Measurements from ENCODE around the gene MIA. TPM values are rescaled to one million over a fixed set of nuclear protein-coding genes. Genes with fewer than 3 reads are reported as not detected.
"Not testable (repeated sequence)": the region's sequence is repeated elsewhere in the genome, so short reads cannot be mapped to it uniquely, and the experiment has no call there.

Gene MIA
- polyA plus RNA-seq (2013, experiment 1 of 2; ENCODE audit: insufficient read length) = not detected
- not detected for polyA plus RNA-seq (2013, experiment 2 of 2; ENCODE audit: insufficient read length)

DNA sequence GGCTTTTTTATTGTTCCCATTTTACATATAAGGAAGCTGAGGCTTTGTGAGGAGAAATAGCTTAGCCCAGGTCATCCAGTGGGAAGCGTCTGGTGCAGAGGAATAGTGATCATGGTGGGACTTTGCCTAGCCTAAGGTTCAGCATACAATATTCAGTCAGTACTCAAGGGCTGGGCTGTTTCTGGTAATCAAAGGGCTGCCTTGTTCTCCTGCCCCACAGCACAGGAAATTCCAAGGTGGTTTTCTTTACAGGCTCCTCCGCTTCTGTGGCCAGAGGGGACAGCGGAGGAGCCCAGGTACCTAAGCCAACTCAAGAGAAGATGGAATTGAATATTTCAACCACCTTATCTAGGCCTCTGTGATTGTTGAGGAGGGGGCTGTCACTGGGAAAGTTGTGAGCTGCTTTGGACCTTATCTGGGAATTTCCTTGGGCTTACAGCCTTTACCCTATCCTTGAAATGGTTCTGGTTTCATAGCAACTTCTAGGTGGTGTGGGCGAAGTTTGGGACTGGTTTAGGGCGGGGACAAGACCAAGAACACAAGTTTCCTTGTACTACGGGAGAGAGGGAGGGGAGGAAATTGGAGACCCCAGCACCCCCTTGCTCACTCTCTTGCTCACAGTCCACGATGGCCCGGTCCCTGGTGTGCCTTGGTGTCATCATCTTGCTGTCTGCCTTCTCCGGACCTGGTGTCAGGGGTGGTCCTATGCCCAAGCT lies at the start of gene MIA:
Gene MIA, plus strand, starts transcription at position 606 of the 716 bp plus-strand sequence. Its CDS starts 22 bp downstream, at position 628.
- DNase-seq = no peak

GRCh38 chr19:40726279-40726678 lies 49.0 kb upstream of the MIA start:
- DNase-seq = no peak

DNA sequence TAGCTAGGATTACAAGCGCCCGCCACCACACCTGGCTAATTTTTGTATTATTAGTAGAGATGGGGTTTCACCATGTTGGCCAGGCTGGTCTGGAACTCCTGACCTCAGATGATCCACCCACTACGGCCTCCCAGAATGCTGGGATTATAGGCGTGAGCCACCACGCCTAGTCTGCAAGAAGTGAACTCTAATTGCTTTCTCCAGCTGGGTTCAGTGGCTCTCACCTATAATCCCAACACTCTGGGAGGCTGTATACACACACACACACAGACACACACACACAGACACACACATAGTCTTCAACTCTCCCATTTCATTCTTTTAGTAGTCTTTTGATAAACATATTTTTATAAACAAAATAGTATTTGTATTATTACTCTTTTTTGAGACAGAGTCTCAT lies 45.3 kb upstream of the MIA start:
- not testable (repeated sequence) for DNase-seq

- not testable (repeated sequence) for DNase-seq
These were observed 43.0 kb upstream of the MIA start for GRCh38 chr19:40732304-40732703.

DNA sequence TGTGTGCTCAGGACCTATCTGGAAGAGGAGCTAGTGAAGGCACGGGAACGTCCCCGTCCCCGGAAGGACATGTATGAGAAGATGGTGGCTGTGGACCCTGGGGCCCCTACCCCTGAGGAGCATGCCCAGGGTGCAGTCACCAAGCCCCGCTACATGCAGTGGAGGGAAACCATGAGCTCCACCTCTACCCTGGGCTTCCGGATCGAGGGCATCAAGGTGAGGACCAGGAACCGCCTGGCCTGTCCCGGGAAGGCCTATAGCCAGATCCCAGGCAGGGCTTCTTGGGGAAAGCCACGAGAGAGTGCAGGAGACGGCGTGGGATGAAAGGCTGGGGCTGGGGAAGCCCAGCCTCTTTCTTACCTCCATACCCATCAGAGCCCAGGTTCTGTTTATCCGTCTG lies 42.2 kb upstream of the MIA start:
- DNase-seq = no peak

- DNase-seq = no peak
These were observed 40.1 kb upstream of the MIA start for GRCh38 chr19:40735013-40735771.

DNA sequence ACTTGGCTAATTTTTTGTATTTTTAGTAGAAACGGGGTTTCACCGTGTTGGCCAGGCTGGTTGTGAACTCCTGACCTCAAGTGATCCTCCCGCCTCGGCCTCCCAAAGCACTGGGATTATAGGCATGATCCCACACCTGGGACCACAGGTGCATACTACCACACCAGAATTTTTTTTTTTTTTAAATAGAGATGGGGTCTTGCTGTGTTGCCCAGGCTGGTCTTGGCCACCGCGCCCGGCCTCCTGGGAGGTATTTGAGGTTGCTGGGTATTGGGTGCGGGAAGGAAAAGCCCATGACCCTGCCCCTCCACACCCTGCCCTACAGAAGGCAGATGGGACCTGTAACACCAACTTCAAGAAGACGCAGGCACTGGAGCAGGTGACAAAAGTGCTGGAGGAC lies 38.7 kb upstream of the MIA start:
- DNase-seq = no peak

GRCh38 chr19:40737102-40737644 lies 38.1 kb upstream of the MIA start:
- no peak for DNase-seq

- DNase-seq = no peak
These were observed 36.1 kb upstream of the MIA start for GRCh38 chr19:40739030-40739839.

GRCh38 chr19:40739871-40740703 lies 35.2 kb upstream of the MIA start:
- DNase-seq = no peak

- no peak for DNase-seq
These were observed 34.6 kb upstream of the MIA start for GRCh38 chr19:40740747-40741146.

- DNase-seq = no peak
These were observed 33.6 kb upstream of the MIA start for GRCh38 chr19:40741527-40742390.

DNA sequence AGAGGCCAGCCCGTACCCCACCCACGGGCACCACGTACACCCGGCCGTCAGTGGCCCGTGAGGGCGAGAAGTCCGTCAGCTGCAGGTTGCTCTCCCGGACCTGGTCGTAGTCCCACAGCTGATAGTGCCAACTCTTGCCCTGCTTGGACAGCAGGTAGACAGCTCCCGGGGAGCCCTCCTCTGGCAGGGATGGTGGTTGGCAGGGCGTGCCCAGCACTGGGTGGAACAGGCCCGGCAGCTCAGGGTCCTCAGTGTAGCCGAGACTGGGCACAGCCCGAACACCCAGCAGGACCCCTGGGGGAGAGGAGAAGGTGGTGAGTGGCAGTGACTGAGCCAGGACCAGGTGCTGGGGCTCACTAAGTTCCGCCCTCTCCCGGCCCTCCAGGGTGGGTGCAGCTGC lies 32.8 kb upstream of the MIA start:
- DNase-seq = no peak

DNA sequence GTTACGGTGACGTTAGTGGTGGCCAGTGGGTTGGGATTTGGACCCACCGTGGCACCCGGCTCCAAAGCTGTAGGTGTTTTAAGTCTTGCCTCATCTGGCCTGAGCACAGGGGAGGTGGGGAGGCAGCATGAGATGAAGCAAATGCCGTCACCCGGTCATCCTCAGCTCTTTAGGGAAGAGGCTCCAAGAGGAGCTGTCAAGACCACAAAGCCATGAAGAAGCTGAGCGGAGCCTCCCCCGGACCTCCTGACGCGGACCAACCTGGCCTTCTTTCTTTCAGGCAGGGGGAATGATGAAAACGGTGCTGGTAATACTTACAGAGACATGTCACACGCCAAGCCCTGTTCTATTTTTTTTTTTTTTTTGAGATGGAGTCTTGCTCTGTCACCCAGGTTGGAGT lies 32.4 kb upstream of the MIA start:
- DNase-seq = no peak

GRCh38 chr19:40743926-40744325 lies 31.4 kb upstream of the MIA start:
- DNase-seq = no peak

DNA sequence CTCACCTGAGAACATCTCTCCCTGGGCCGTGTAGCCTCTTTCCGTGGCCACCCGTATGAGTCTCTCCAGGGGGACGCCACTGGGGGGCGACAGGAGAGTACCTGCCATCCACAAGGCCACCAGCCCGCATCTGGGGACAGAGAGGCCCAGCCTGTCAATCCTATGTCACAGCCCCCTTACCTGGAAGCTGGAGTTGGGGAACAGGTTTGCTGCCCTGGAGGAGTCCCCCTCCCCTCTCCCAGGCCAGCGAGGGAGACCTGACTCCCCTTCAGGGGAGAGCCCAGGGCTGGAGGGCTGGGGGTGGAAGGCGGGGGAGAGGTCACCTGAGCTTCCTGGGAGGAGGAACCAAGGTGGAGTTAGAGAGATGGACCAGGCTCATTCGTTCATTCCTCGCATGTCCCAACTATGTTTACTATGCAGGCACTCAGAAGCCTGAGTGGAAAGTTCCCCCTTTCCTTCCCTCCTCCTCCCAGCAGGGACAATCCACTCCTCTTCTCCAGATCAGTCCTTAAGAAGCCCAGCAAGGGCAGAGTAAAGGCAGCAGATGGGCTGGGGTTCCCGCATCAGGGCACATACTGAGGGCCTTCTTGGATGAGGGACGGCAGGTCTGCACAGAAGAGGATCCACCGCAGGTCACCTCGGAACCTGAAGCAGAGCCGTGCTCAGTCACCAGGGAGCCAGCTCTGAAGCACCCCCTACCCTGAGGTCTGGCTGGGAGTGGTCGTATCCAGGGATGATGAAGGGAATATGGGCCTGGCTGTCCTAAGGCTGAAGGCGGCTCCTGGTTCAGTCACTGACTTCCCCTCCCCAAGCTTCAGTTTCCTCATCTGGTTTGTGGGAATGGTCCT lies 30.5 kb upstream of the MIA start:
- DNase-seq = peak; percentile 17

- peak; percentile 65 for DNase-seq
These were observed 29.9 kb upstream of the MIA start for GRCh38 chr19:40745402-40745780.

DNA sequence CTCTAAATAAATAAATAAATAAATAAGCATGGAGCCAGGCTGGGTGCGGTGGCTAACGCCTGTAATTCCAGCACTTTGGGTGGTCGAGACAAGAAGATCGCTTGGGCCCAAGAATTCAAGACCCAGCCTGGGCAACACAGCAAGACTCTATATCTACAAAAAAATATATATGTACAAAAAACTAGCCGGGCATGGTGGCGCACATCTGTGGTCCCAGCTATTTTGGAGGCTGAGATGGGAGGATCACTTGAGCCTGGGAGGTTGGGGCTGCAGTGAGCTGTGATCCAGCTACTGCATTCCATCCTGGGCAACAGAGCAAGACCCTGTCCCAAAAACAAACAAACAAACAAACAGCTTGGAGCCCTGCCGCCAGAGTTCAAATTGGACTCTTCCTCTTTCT lies 27.8 kb upstream of the MIA start:
- no peak for DNase-seq

DNA sequence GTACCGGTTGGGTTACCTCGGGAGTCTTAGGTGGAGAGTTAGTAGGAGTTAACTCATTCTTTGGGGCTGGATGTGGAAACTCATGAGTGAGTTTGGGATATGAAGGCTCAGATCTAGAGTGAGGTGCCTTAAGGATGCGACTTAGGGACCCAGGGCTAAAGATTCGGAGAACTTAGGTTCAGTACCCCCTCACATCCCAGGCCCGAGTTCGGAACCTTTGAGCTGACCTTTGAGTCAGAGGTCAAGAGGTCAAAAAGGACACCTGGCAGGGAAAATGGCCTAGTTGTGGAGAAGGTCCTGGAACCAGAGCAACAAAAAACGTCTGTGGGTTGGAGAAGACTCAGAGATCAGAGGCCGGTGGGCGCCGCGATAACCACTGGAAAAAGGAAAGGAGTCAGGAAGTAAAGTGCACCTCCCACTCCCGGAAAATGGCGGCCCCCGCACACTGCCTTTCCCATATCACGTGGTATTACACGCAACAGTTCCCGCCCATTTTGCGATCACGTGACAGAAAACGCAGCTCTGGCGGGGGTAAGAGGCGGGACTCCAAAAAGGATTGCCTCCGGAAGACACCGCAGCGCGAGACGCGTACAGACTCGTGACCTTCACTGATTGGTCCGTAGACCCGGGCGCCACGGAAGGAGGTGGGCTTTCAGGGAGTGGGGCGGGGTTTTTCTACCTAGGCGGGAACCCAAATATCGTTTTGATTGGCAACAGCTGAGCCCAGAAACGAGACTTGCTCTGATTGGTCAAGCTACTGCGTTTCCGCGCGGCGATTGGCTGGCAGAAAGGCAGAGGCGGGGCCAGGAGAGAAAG lies 25.1 kb upstream of the MIA start, which contains the start of gene ACTMAP:
Gene ACTMAP, minus strand, starts transcription at position 420 of the 816 bp plus-strand sequence. CDS start 674 bp downstream, outside the sequence.
- peak; percentile 100 for DNase-seq

All from fibroblast of skin of abdomen (primary cell).